HG03521 (cell line): ENCODE data around the gene NXPH4.

Experiments used
- ATAC-seq: cut with Tn5 transposase; IDR thresholded peaks from one replicate; pipeline ENCODE4 v1.9.1; 2021; ENCODE audit warnings: mild to moderate bottlenecking, moderate library complexity; ENCODE audit not compliant: unreplicated experiment

Gene NXPH4

DNA sequence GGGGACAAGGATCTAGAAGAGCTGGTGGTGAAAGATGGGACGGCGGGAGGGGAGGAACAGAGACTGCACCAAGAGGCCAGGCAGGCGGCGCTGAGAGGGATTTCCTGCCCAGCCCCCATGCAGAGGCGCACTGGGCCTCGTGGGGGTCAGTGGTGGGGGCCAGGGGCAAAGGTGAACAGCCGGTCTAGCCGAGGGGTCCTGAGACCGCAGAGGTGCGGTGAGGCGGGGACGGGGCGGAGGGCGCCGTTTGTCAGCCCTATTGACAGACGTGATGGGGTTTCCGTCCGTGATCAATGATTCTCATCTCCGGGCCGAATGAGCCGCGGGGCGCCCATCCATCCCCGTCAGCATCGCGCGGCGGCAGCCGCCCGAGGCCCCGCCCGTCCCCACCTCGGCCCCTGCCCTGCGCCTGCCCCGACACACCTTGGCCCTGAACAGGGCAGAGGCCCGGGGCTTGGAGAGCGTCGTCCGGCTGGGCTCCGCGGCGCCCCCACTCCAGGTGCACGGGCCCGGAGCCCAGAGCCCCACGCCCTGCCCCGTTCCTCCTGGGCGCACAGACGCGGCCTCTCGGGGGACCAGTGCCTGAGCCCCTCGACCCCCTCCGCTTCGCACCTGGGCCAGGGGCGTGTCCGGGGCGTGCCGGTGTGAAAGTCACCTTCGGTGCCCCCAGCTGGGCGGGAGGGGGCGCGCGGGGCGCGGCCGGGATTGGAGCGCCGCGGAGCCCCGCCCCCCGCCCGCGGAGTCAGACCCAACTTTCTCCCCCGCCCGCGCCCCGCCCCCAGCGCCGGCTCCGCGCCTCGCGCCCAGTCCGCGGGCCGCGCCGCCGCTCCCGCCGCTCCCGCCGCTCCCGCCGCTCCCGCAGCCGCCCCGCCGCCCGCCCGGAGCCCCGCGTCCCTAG lies at the start of gene NXPH4:
Gene NXPH4 (plus strand): TSS at position 781 of the 898 bp plus-strand sequence. CDS start 176 bp downstream, outside the sequence.
- ATAC-seq = no peak

GRCh38 chr12:57166971-57167371 lies 49.6 kb upstream of the NXPH4 start:
- ATAC-seq = no peak

GRCh38 chr12:57168058-57168457 lies 48.5 kb upstream of the NXPH4 start:
- no peak for ATAC-seq

DNA sequence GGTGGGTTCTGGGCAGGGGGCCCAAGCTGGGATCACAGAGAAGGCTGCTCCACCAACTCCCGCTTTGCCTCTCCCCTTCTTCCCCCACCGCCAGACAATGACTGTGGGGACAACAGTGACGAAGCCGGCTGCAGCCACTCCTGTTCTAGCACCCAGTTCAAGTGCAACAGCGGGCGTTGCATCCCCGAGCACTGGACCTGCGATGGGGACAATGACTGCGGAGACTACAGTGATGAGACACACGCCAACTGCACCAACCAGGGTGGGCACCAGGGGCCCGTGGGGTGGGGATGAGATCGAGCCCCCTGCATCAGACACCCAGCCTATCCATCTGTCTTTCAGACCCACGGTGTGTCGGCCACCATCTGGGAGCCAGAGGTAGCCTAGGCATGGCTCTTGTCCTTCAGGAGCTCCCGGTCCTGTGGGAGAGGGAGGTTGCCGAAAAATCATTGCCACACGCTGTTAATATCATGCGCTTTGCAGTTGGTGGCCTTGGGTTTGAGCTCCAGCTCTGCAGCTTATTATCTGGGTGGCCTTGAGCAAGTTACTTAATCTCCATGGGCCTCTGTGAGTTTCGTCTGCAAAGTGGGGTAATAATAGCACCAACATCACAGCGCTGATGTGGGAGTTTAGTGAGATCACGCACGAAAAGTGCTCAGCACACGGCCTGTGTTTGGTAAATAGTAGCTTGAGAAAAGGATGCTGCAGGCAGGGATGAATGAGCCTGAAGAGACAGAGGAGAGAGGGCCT lies 47.4 kb upstream of the NXPH4 start:
- ATAC-seq = no peak

DNA sequence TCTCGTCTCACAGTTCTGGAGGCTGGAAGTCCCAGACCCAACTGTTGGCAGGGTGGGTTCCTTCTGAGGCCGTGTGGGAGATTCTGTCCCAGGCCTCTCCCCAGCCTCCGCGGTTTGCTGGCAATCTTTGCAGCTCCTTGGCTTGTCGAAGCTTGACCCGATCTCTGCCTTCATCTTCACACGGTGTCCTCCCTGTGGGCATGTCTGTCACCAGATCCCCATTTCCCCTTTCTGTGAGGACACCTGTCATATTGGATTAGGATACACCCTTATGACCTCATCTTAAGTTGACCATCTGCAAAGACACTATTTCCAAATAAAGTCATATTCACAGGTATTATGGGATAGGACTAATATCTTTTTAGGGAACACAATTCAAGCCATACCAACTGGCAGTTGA lies 46.6 kb upstream of the NXPH4 start:
- ATAC-seq = no peak

DNA sequence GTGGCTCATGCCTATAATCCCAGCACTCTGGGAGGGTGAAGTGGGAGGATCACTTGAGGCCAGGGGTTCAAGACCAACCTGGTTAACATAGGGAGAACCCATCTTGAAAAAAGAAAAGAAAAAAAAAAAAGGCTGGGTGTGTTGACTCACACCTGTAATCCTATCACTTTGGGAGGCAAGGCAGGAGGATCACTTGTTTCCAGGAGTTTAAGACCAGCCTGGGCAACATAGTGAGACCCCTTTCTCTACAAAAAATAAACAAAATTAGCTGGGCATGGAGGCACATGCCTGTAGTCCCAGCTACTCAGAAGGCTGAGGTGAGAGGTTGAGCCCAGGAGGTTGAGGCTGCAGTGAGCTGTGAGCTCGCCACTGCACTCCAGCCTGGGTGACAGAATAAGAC lies 46.2 kb upstream of the NXPH4 start:
- ATAC-seq = no peak

DNA sequence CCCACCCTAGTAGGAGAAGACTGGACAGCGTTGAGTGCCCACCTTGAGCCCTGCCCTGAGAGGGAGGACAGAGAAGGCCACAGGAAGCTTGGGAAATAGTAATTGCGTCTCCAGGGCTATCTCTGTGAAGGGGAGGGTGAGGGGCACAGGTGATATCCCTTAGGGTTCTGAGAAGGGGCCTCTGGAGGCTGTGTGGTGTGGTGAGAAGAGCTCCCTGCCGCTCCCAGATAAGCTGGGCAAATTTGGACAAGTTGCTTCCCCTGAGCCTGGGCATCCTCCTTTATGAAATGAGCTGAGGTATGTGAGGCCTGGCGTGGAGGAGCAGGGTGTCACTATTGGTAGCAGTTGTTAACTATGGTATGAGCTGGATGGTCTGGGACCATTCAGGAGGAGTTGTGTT lies 45.7 kb upstream of the NXPH4 start:
- ATAC-seq = no peak

DNA sequence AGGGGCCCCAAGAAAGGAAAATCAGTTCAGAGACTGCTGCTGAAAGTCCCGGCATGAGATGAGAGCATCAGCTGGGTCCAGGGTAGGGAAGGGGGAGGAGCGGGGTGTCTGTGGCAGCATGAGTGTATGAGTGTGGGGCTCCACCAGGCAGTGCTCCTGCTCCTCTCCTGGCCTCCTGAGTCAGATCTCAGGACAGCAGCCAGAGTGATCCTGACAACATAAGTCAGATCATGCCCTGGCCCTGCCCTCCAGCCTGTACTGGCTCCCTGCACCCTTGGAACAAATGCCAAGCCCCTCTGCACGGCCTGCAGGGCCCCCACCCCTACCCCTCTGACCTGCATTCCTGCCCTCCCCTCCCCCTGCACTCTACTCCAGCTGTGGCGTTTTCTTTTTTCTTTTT lies 44.9 kb upstream of the NXPH4 start:
- no peak for ATAC-seq

GRCh38 chr12:57173089-57173488 lies 43.5 kb upstream of the NXPH4 start:
- ATAC-seq = no peak

DNA sequence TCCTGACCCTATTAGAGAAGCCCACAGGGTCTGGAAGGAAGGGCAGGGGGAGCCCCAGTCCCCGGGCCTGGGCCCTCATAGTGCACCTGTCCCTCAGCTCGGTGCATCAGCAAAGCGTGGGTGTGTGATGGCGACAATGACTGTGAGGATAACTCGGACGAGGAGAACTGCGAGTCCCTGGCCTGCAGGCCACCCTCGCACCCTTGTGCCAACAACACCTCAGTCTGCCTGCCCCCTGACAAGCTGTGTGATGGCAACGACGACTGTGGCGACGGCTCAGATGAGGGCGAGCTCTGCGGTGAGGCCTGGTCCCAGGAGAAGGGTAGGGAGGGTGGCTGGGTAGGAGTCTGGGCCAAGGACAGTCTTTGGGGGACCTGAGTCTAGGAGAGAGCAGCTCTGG lies 42.9 kb upstream of the NXPH4 start:
- no peak for ATAC-seq

DNA sequence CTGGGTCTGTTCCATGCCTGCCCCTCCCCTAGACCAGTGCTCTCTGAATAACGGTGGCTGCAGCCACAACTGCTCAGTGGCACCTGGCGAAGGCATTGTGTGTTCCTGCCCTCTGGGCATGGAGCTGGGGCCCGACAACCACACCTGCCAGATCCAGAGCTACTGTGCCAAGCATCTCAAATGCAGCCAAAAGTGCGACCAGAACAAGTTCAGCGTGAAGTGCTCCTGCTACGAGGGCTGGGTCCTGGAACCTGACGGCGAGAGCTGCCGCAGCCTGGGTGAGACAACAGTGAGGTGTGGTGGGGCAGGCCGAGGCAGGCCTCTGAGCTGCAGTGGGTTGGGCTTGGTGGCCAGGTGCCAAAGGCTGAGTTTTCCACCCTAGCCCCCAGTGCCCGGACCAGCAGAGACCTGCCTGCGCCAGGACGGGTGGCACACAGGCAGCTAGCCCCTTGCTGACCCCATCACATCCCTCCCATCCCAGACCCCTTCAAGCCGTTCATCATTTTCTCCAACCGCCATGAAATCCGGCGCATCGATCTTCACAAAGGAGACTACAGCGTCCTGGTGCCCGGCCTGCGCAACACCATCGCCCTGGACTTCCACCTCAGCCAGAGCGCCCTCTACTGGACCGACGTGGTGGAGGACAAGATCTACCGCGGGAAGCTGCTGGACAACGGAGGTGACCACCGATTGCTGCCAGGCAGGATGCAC lies 41.0 kb upstream of the NXPH4 start:
- ATAC-seq = no peak

- ATAC-seq = no peak
Measured at GRCh38 chr12:57176139-57176477, 40.5 kb upstream of the NXPH4 start.

DNA sequence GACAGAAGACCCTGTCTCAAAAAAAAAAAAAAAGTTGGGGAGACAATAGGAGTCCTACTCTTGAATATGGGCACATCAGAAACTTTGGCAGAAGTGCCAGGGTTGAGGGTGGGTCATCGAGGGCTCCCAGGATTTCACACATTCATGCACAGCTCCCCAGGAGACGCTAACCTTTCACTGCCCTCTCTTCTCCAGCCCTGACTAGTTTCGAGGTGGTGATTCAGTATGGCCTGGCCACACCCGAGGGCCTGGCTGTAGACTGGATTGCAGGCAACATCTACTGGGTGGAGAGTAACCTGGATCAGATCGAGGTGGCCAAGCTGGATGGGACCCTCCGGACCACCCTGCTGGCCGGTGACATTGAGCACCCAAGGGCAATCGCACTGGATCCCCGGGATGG lies 39.7 kb upstream of the NXPH4 start:
- ATAC-seq = no peak

DNA sequence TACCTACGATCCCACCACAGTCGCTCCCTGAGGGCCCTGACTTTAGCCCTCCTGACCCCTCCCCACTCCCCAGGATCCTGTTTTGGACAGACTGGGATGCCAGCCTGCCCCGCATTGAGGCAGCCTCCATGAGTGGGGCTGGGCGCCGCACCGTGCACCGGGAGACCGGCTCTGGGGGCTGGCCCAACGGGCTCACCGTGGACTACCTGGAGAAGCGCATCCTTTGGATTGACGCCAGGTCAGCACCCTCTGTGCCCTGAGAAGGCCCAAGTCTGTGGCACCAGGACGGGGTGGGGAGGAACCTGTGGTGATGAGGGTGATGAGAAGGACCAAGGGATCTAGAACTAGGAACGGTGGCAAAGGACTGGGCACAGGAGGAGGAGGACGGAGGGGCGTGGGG lies 39.2 kb upstream of the NXPH4 start:
- no peak for ATAC-seq

- no peak for ATAC-seq
Measured at GRCh38 chr12:57178213-57178612, 38.4 kb upstream of the NXPH4 start.

DNA sequence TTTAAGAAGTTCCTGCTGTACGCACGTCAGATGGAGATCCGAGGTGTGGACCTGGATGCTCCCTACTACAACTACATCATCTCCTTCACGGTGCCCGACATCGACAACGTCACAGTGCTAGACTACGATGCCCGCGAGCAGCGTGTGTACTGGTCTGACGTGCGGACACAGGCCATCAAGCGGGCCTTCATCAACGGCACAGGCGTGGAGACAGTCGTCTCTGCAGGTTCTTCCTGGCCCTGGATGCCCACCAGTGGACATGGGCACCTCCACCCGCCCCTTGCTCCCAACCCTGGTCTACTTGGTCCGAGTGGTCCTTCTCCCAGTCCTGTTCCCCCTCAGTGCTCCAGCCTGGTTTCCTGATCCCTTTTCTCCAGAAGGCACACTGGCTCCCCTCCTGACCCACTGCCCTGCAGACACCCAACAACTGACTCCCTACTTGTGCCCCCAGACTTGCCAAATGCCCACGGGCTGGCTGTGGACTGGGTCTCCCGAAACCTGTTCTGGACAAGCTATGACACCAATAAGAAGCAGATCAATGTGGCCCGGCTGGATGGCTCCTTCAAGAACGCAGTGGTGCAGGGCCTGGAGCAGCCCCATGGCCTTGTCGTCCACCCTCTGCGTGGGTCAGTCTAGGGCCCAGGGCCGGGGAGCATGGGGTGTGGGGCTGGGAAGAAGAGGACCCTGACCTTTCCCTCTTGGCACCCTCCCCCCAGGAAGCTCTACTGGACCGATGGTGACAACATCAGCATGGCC lies 37.1 kb upstream of the NXPH4 start:
- ATAC-seq = no peak

- ATAC-seq = no peak
Measured at GRCh38 chr12:57180321-57180989, 36.1 kb upstream of the NXPH4 start.

GRCh38 chr12:57181072-57181471 lies 35.5 kb upstream of the NXPH4 start:
- ATAC-seq = no peak

DNA sequence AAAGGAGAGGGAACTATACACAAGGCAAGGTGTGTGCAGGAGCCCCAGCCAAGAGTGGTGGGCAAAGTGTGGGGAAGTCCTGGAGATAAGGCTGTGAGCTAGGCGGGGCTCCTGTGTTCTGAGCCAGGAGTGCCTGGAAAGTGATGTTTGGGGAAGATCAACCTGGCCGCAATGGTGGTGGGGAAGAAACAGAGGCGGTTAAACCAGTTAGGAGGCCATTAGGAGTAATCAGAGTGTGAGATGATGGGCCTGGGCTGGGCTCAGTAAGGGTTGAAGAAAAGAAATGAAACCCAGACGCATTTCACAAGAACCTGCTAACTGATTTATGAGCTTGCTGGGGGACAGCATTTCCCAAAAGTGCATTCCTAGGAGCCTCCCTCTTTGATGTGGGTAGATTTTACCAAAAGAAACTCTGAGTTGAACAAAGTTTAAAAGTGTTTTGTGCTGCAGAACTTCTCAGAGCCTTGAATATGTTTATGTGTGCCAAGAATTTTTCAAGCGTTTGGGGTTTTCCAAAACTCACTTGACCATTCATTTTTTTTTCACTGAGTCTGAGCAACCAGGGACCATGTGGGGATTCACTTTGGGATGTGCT lies 34.9 kb upstream of the NXPH4 start:
- no peak for ATAC-seq
